ENCODE data around the gene ZNF554.

ZNF554 gene

DNA sequence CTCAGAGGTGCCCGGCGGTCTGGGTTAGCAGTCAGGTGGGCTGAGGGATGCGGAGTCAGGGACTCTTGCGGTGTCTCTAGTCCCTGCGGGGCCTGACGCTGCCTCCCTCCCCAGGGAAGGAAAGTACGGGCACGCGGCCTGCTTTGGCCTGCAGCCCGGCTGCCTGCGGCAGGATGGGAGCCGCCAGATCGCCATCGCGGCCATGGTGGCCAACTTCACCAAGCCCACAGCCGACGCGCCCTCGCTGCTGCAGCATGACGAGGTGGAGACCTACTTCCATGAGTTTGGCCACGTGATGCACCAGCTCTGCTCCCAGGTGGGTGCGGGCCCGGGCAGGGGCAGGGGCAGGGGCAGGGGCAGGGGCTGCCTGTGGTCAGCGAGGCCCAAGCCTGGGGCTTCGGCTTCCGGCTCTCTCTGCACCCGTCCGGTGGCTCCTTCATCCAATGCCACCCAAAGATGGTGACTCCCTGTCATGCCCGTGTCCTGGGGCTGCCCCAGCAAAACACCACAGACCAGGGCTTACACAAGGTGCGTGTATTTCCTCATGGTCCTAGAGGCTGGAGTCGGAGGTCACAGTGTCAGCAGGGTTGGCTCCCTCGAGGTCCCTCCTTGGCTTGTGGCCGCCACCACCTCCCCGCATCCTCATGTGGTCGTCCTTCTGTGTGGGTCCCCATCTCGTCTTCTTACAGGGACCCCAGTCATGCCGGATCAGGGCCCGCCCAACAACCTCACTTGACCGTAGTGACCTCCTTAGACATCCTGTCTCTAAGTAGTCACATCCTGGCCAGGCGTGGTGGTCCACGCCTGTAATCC, 11.3 kb upstream of the ZNF554 start:
- DNase-seq, result no peak

DNA sequence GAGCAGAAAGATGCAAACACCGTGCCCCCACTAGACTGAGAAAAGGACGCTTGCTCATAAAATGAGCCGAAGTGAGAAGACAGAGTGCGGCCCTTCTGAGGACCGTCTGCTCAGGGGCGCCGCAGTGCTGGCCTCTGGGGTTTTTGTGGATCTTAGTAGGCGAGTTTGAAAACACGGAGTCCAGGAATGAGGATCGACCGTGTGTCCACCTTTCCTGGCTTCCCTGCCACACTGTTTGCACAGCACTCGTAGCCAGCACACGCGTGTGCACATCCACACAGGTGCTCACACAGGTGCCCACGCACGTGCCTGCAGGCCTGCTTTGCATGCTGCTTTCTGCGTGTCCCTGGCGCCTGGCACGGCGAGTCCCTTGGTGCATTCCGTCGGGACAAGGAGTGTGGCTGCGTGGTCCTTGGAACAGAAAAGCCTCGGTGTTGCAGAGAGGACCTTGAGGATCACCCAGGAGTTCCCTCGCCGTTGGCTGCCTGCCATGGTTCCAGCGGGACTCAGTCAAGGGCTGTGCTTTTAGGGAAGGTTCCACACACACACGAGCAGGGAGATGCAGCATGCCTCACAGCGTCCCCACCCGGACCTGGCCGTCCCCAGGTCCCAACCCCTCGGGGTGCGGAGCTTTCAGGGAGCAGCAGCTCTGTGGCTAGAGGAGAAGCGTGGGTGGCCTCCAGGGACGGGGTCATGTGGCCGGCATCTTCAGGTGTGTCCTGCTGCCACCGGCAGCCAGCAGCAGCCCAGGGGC, 10.1 kb upstream of the ZNF554 start:
- DNase-seq, result no peak

DNA sequence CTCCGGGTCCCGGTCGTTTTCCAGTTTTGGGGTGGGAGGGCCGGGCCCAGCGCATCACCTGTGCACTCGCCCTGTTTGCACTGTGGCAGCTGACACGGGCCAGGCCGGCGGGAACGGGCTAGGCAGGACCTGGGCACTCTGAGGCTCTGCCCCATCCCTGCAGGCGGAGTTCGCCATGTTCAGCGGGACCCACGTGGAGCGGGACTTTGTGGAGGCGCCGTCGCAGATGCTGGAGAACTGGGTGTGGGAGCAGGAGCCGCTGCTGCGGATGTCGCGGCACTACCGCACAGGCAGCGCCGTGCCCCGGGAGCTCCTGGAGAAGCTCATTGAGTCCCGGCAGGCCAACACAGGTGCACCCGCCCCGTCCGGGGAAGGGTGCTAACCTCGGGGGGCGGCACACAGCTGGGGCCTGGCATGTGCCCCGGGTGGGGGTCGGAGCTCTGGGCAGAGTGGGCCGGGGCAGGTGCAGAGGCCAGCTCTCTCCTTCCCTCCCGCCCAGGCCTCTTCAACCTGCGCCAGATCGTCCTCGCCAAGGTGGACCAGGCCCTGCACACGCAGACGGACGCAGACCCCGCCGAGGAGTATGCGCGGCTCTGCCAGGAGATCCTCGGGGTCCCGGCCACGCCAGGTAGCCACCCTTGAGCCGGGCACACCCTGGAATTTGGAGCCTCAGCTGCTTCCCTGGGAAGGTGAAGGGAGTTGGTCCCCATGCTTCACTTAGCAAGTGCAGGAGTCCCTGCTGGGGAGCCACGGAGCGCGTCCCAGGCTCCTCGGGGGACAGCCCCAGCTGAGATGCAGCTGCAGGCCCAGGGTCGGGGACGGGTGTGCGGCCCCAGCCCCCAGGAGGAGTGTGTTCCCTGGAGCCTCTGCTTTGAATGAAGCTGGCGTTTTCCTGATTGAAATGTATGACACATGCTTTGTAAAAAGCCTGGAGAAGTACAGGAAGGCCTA, 9.3 kb upstream of the ZNF554 start:
- DNase-seq, result no peak

DNA sequence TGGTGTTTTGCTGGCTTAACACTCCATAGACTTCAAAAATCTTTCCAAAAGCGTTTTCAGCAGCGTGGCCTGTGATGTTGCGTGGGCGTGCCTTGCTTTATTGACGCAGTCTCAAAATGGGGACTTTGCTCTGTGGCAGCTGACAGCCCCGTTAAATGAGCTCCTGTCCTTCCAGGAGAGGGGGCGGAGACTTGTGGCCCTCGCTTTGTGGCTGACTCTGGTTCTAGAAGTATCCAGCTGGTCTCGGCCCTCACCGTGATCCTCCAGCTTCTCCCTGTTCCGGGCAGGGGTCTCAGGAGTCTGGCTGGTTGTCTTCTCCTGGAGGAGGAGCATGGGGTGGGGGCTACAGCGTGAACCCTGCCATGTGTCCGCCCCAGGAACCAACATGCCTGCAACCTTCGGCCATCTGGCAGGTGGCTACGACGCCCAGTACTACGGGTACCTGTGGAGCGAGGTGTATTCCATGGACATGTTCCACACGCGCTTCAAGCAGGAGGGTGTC, 8.4 kb upstream of the ZNF554 start:
- DNase-seq, result no peak

DNA sequence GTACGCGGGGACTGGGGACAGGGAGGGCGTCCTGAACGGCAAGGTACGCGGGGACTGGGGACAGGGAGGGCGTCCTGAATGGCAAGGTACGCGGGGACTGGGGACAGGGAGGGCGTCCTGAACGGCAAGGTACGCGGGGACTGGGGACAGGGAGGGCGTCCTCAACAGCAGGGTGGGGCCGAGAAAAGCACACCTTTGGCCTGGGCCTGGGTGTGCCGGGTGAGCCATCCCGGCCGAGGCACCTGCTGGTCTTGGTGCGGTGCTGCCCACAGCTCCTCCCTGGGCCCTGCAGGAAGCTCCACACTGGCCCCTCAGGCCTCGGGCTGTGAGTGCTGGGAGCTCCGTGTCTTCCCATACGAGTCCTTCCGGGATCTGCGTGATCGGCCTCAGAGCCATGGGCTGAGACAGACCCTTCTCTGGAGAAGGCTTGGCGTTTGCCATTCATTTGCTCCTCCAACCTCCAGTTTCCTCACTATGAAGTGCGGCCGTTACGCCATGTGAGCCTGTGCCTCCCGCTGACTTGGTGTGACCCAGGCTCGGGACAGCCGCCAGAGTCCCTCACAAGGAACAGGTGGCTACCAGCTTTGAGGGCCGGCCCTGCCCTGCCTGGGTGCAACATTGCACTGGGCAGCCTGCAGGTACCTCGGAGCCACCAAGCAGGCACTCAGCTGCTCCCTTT, 7.8 kb upstream of the ZNF554 start:
- no peak for DNase-seq

DNA sequence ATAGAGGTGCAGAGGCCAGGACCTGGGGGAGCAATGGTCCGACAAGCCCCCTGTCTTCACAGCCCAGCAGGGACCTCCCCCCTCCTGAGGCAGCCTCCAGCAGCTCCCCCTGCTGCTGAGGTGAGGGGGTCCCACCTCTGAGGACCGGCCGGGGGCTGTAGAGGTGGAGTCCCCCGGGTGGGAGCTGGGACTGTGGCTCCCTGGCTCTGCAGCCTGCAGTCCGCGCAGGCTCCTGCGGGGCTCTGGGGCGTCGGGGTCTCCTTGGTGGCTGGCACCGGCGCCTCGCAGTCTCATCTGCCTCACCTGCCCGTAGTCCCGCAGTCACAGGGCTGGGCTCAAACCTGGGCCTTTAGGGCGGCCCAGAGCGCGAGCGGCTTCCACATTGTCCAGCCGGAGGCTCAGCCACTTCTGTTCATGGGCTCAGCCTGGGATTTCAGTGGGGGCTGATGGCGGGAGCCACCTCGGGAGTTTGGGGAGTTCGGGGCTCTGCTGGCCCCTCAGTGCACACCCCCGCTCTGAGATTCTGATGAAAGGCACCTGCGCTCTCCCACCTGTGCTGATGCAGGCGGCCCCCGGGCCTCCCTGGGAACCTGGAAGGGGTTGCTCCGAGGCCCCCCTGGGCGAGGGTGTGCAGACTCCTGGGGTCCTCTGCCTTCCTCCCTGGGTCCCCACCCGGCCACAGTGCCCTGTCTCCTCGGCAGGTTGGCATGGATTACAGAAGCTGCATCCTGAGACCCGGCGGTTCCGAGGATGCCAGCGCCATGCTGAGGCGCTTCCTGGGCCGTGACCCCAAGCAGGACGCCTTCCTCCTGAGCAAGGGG, 7.0 kb upstream of the ZNF554 start:
- DNase-seq, result no peak

DNA sequence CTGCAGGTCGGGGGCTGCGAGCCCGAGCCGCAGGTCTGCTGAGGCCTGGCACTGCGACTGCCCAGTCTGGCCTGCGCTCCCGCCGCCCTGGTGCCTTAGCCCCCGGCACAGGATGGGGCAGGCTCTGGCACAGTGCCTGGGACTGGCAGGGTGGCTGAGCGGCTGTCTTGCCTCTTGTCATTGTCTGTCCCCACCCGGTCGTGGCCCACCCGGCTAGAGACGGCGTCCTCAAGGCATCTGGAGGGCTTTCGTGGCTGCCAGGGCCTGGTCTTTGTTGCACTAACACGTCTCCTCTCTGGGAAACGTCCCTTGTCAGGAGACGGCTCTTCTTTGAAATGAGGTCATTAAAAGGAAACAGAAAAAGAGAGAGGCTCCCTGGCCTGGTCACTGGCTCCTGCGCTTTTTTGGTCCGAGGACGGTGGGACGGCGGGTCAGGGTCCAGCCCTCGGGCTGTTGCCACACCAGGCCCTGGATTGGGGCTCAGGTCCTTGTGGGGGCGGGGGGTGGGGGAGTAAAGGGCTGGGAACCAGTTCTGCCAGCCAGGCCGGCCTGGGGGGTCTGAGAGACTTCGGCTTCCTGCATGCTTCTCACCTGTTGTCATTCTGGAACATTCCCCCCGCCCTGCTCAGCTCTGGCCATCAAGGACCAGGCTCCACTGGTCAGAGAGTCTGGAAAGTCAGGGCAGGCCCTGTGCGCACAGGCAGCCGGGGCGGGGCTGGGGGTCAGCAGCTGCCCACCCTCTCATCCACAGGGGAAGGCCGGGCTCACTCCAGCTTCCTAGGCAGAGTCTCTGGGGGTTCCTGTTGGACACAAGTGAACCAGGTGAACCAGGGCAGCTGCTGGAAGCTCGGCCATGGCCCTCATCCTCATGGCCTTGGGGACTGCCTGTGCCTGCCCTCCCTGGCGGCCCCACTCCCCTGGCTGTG, 6.2 kb upstream of the ZNF554 start:
- no peak for DNase-seq

DNA sequence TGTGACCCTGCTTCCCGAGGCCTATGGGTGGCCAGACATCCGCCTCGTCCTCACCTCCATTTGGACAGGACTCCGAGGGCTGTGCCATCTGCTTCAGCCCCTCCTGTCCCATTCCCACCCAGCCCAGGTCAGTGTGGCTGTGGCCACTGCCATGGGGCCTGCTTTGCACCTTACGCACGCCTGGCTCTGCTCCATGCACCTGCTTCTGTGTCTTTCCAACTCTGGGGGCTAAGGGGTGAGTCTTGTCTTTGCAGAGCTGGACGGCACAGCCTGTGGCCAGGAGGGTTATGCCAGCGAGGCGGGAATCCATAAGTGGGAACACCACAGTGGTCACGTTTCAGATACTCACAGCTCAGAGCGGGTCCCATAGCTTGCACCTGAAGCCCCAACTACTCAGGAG, 5.2 kb upstream of the ZNF554 start:
- DNase-seq, result no peak

DNA sequence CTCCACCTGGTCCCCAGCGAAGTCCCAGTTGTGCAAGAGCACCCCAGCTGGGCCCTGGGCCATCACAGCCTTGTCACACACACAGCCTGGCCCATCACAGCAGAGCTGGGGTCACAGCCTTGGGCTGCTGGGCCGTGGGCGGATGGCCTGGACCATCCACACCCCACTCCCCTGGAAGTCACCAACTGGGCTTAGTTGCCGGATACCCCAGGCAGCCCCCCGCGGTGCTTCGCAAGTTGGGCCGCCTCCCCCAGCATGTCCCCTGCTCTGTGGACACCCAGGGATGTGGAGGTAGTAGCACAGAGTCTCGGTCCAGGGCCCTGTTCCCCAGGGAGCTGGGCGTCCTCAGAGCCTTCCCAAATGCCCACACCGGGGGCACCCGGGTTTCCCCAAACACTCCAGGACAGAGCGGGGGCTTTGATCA, 4.5 kb upstream of the ZNF554 start:
- no peak for DNase-seq

DNA sequence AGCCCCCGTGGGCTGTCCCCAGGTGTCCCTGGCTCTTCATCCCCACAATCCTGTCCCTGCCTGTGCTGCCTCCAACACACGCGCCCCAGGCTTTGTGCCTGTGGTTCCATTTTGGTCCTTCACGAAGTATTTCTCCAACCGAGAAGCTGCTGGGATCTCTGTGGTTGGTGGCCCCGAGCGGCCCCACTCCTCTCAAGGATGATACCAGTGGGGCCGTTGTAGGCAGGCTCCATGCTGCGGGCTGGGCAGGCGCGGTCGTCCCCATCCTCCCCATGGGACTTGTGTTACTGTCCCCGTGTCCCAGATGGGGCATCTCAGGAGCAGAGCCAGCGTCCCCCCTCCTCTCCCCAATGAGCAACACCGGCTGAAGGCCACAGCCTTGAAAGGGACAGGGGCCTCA, 3.7 kb upstream of the ZNF554 start:
- no peak for DNase-seq

DNA sequence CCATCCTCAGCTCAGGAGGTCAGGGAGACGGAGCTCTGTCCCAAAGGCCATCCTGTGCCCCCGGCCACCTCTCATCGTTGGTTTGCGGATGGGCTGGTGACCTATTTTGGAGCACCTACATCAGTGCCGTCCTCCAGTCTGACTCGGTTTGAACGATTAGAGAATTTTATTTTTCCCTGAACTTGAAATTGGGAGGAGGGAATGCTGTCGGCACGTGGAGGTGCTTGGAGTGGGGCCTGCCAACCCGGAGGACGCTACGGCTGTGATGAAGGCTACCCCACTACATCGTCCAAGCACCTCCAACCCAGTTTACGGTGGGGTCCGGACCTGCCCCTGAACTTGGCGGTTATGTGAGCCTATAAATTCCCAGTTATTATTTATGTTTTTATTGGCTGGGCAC, 3.0 kb upstream of the ZNF554 start:
- DNase-seq, result no peak

DNA sequence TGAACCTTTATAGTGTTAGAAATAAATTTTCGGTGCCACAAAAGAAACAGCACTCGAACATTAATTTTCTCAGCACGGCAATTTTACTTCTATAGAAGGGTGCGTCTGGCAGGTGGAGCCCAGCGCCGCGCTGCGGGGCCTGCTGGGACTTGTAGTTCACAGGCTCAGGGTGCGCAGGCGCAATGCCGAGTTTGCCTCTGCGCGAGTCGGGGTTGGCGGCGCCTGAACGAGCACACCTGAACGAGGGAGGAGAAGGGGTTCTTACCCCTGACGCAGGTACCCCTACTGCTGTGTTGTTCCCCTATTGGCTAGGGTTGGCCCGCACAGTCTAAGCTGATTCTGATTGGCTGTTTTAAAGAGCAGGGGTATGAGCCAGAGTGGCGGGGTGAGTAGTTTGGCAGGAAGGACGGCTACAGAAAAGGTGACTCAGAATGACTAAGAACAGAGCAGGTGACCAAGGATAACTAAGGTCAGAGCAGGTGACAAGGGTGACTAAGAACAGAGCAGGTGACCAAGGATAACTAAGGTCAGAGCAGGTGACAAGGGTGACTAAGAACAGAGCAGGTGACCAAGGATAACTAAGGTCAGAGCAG, 2.3 kb upstream of the ZNF554 start:
- peak; percentile 7 for DNase-seq

DNA sequence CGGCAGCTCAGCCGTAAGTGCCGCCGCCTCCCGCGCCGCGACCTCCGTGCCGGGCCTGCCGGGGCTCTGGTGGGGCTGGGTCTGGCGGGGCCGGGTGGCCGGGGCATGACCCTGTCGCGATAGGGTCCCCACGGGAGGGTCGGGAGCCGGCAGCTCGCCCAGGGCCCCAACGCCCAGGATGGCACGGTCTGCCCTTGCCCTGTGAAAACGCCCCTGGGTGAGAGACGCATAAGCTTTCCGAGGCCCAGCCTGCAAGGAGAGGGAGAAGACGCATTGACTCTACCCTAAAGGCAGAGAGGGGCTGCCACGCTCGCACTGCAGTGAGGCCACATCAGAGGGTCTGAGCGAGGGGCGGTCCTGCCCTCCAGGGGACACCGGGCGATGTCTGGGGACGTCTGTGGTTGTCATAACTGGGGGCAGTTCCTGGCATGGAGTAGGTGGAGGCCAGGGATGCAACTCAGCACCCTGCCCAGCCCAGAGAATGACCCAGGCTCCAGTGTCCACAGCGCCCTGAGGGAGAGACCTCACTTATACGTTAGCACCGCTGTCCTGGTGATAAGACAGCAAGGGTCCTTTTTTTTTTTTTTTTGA, 539 bp downstream of the ZNF554 start:
- DNase-seq, result no peak

DNA sequence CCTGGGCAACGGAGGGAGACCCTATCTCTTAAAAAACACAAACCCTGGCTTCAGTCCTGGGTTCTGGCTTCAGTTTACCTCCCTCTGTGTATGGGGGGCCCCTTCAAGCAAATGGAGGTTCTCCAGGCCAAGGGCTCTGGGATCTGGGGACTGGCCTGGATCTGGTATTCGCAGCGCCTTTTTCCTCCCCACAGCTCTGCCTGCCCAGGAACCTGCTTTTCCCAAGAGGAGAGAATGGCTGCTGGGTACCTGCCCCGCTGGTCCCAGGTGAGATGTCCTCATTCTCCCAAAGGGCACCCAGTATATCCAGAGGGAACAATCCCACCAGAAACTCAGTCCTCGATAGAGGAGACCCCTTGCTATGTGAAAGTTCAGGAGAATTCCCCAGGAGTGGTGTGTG, 3.2 kb downstream of the ZNF554 start:
- no peak for DNase-seq

DNA sequence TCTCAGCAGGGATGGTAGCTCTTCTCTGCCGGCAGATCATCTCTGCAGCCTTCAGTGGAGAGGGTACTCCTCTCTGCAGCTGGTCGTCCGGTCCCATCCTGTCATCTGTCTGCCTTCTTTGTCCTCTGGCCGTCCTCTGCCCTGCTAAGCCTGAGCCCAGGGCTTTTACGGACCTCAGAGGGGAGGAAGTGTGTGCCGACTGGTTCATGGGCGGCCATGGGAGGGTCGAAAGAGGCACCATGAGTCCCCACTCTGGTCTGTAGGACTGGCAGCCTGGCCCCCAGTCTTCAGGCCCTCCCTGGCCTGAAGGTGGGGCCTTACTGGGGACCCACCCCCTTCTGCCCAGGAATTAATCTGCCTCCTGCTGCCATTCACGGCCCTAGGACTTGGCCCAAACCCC, 4.0 kb downstream of the ZNF554 start:
- no peak for DNase-seq

DNA sequence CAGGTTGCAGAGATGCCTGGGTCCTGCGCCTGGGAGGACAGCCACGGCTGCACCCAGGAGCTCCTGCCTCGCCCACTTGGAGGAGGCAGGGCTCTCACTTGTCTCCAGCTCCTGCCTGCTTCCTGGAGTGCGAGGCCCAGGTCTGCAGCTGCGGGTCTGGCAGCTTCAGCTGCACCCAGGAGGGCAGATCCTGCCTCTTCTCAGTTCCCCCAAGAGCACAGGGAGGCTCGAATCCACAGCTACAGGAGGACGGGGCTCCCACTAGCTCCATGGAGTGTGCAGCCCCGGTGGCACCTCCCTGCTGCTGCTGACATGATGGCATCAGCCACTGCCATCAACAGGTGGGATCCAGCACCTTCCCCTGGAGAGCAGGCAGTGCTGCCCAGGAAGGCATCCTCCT, 4.5 kb downstream of the ZNF554 start:
- no peak for DNase-seq

DNA sequence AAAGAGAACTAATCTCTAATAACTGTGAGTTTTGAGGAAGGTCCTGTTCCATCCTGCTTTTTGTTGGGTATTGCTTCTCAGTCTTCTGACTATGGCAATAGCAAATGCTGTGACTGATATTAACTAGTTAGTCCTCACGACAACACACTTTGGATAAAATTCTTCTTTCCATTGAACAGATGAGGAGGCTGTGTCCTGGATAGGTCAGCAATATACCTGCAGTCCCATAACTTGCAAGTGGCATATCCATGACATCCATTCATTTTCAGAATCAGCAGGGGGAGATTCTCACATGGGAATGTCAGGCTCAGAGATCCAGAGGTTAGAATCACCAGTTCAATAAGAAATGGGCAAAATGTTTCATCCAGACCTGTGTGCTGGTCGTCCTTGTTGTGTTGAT, 7.4 kb downstream of the ZNF554 start:
- no peak for DNase-seq

DNA sequence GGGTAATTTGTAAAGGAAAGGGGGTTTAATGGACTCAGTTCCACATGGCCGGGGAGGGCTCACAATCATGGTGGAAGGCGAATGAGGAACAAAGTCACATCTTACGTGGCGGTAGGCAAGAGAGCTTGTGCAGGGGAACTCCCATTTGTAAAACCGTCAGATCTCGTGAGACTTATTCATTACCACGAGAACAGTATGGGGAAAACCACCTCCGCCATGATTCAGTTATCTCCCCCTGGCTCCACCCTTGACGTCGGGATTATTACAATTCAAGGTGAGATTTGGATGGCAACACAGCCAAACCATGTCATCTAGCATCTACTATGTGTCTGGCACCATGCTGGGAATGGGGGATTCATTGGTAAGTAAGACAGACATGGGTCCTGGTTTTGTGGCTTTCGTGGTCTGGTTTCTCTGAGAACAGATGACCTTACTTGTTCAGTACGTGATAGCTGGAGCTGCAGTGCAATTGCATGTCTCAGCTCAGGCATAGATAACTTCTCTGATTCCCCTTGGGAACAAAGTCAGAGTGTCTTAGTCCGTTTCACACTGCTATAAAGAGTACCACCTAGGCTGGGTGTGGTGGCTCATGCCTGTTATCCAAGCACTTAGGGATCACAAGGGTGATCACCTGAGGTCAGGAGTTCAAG, 8.3 kb downstream of the ZNF554 start:
- no peak for DNase-seq

DNA sequence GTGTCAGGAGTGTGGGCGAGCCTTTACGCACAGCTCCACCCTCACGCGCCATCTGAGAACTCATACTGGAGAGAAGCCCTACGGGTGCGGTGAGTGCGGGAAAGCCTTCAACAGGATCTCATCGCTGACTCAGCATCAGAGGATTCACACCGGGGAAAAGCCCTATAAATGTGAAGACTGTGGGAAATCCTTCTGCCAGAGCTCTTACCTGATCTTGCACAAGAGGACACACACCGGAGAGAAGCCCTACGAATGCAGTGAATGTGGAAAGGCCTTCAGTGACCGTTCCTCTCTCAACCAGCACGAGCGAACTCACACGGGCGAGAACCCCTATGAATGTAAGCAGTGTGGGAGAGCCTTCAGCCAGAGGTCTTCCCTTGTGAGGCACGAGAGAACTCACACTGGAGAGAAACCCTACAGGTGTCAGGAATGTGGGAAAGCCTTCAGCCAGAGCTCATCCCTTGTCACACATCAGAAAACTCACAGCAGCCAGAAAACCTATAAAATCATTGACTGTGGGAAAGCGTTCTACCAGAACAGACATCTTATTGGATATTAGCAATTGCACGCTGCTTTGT, 14.7 kb downstream of the ZNF554 start:
- DNase-seq, result no peak
